SU-DHL-6 (cell line): Measurements from ENCODE around the gene MICAL2.

Source experiments
- CTCF ChIP-seq: fragments of 200-600 bp; sonication (generic); IDR thresholded peaks from one replicate; pipeline ENCODE4 v1.5.1; 2017; ENCODE audit warnings: antibody characterized with exemption, mild to moderate bottlenecking, low read length, moderate library complexity; ENCODE audit not compliant: insufficient read depth, poor library complexity, severe bottlenecking
- EZH2phosphoT487 ChIP-seq: fragments of 200-600 bp; sonication (generic), shearing (Covaris generic); conservative IDR thresholded peaks from 2 replicates; pipeline ENCODE4 v1.6.1; 2018; ENCODE audit warnings: mild to moderate bottlenecking, antibody characterized with exemption, low read length, moderate library complexity, mixed read lengths

- no peak for TF ChIP-seq CTCF
- TF ChIP-seq EZH2phosphoT487 = no peak
Observed at GRCh38 chr11:12109591-12110196, 696 bp upstream of the MICAL2 start.
